GM04503 (cell line): Measurements from ENCODE around the gene FGF1.

Experiments
- DNase-seq: peaks from one replicate; pipeline ENCODE4 v3.0.0-alpha.2; 2012; ENCODE audit warnings: low read depth

Gene FGF1

GRCh38 chr5:142642427-142642826, 43.5 kb downstream of the FGF1 start:
- no peak for DNase-seq

GRCh38 chr5:142641711-142642110, 44.2 kb downstream of the FGF1 start:
- no peak for DNase-seq

GRCh38 chr5:142640316-142641005, 45.4 kb downstream of the FGF1 start:
- no peak for DNase-seq

GRCh38 chr5:142639455-142639854, 46.4 kb downstream of the FGF1 start:
- no peak for DNase-seq

GRCh38 chr5:142637871-142638270, 48.0 kb downstream of the FGF1 start:
- no peak for DNase-seq

- no peak for DNase-seq
Measured at GRCh38 chr5:142636698-142637324, 49.1 kb downstream of the FGF1 start.

- no peak for DNase-seq
Measured at GRCh38 chr5:142636093-142636492, 49.8 kb downstream of the FGF1 start.

GRCh38 chr5:142634216-142635011, 51.5 kb downstream of the FGF1 start:
- no peak for DNase-seq

GRCh38 chr5:142630927-142631539, 54.9 kb downstream of the FGF1 start:
- DNase-seq, result no peak

GRCh38 chr5:142627383-142628217, 58.3 kb downstream of the FGF1 start:
- DNase-seq, result no peak

GRCh38 chr5:142626786-142627185, 59.1 kb downstream of the FGF1 start:
- peak; percentile 23 for DNase-seq

GRCh38 chr5:142626099-142626498, 59.8 kb downstream of the FGF1 start:
- no peak for DNase-seq

GRCh38 chr5:142621227-142621626, 64.7 kb downstream of the FGF1 start:
- no peak for DNase-seq

- no peak for DNase-seq
Measured at GRCh38 chr5:142619815-142620214, 66.1 kb downstream of the FGF1 start.

GRCh38 chr5:142618130-142618523, 67.8 kb downstream of the FGF1 start:
- DNase-seq, result no peak

GRCh38 chr5:142617416-142618129, 68.3 kb downstream of the FGF1 start:
- DNase-seq, result no peak

GRCh38 chr5:142615948-142616347, 69.9 kb downstream of the FGF1 start:
- DNase-seq, result no peak

GRCh38 chr5:142614054-142614453, 71.8 kb downstream of the FGF1 start:
- DNase-seq, result no peak

GRCh38 chr5:142613271-142613671, 72.6 kb downstream of the FGF1 start:
- DNase-seq, result no peak

- DNase-seq, result no peak
Measured at GRCh38 chr5:142612494-142613270, 73.2 kb downstream of the FGF1 start.
